Activated effector memory CD4-positive, alpha-beta T cell treated with anti-CD3 and anti-CD28 coated beads, Interleukin-2, amount 50 U/mL, for 16 hours (primary cell): Measurements from ENCODE around the gene MDP1.

Experiments used
- DNase-seq: peaks from one replicate; pipeline ENCODE4 v3.0.0-alpha.2; 2020

Gene MDP1

GRCh38 chr14:24179961-24180796, 35.7 kb downstream of the MDP1 start:
- no peak for DNase-seq

- DNase-seq: no peak
Observed at GRCh38 chr14:24179294-24179960, 36.4 kb downstream of the MDP1 start.

DNA sequence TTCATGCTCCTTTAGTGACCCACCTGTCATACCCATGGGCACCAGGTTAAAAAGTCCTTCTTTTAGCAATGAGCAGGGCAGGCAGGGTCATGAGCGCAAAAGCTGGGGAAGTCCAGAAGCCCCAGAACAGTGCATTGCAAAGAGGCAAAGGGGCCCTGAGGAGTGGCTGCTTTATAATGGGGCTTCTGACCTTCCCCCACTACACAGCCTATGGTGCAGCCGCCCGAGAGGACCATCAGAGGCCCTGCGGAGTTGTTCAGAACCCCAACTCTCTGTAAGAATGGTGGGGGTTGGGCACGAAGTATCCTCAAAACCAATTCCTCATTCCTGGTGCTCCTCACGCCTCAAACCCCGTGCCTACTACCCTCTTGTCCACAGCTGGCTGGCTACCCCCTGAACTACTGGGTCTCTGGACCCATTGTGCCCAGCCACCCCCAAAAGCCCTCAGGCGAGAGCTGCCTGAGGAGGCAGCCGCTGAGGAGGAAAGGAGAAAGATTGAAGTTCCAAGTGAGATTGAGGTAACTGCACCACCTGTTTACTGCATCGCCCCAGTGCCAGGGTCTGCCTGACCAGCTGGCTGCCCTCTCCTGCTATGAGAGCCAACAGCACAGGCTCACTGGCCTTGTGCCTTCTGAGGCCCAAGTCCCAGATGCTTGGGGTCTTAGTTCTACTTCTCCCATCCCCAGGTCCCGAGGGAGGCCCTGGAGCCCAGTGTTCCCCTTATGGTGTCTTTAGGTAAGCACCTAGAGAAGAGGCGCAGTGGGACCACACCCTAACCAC, 37.3 kb downstream of the MDP1 start:
- no peak for DNase-seq

GRCh38 chr14:24177891-24178290, 38.0 kb downstream of the MDP1 start:
- DNase-seq: no peak

- no peak for DNase-seq
Observed at GRCh38 chr14:24177041-24177825, 38.6 kb downstream of the MDP1 start.

DNA sequence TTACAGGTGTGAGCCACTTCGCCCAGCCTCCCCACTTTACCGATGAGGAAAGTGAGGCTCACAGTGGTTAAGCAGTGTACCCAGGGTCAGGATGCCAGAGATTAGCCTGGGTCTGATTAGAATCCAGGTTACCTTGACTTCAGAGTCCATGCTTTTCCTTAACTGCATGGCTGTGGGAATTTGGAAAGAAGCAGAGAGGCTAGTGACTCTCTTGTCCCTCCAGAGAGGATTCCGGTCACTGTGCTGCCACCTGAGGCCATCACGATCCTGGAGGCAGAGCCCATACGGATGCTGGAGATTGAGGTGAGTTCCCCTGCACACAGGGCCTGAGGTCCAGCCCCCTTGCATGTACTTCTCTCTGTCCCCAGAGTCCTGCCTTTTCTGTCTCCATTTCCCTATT, 39.3 kb downstream of the MDP1 start:
- DNase-seq: no peak

GRCh38 chr14:24172871-24173281, 43.0 kb downstream of the MDP1 start:
- DNase-seq: no peak

GRCh38 chr14:24172261-24172860, 43.5 kb downstream of the MDP1 start:
- no peak for DNase-seq

DNA sequence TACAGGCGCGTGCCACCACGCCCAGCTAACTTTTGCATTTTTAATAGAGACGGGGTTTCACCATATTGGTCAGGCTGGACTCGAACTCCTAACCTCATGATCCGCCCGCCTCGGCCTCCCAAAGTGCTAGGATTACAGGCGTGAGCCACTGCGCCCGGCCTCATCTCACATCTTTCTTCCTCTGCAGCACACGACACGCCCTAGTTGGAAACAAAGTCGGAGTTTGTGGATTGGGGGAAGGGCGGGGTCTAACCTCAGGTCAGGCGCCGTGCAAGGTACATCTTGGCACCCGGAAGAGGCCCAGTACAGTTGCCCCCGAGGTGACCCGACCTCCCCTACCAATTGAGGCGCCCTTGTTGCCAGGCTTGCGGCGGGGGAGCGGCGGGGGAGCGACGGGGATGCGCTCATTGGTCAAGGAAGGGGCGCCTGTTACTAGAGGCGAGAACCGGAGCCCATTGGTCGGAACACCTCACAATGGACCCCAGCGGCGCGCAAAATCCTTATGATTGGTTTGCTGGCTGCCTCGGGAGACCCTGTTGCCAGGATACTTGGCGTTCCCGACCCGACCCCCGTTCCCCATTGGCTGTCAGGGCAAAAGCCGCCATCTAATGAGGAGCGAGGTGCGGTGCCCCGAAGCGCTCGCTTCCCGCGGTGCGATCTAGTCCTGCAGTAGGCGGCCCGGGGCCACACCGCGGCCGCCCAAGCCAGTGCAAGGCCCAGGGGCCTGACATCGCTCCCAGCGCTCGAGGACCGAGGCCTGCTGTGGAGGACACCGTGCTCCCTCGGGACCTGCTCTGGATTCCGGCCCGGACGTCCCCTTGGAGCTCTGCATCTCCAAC, 44.2 kb downstream of the MDP1 start, which contains the start of gene REC8:
Gene REC8 (plus strand): TSS at position 659 of the 839 bp plus-strand sequence. CDS start 473 bp downstream, outside the sequence.
- peak; percentile 88 for DNase-seq

- DNase-seq: no peak
Observed at GRCh38 chr14:24167469-24168114, 48.3 kb downstream of the MDP1 start.

- no peak for DNase-seq
Observed at GRCh38 chr14:24165785-24166184, 50.1 kb downstream of the MDP1 start.

- DNase-seq: no peak
Observed at GRCh38 chr14:24164518-24164991, 51.3 kb downstream of the MDP1 start.
